Measurements from ENCODE around the gene DNAH10.

Gene DNAH10

DNA sequence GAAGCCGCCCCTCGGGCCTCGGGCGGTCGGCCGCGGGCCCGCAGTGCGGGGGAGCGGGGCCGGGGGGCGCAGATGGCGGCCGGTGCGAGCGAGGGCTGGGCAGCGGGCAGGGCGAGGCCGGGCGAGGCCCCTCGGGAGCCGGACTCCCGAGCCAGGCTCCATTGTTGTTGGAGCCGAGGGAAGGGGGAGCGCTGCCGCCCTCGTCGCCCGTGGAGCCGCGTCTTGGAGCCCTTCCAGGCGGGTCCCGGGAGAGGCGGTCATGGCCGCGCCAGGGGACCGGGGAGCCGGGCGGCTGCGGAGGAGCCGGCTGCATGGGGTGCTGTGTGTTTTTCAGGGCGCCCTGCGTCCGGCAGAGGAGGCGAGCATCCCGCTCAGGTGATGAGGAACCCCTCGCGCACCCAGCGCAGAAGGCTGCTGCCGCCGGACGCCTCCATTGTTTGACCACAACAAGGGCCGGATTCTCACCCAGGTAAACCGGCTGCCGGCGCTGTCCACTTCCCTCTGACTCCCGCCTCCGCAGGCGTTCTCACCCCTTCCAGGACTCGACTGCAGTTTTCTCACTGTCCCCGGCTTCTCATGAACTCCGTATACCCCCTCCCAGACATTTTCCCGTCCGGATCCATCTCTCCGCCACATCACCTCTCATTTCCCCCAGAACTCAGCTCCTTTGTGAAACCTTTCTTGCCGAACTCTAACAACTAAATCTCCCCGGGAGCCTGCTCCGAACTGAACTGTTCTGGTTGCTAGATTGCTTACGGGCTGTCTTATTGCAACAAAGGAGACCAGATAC is 211.6 kb downstream of the DNAH10 start:
- TF ChIP-seq NFIC (IDR thresholded peaks at IDR 0.05), result peak; percentile 19; the same call in 1 of the 2 replicates
- TF ChIP-seq FOXM1 (IDR thresholded peaks at IDR 0.05; ENCODE audit: borderline replicate concordance, low read depth), result no peak
- no peak for TF ChIP-seq TCF12 (IDR thresholded peaks at IDR 0.05; ENCODE audit: low read depth)
- TF ChIP-seq, protein P1, sequence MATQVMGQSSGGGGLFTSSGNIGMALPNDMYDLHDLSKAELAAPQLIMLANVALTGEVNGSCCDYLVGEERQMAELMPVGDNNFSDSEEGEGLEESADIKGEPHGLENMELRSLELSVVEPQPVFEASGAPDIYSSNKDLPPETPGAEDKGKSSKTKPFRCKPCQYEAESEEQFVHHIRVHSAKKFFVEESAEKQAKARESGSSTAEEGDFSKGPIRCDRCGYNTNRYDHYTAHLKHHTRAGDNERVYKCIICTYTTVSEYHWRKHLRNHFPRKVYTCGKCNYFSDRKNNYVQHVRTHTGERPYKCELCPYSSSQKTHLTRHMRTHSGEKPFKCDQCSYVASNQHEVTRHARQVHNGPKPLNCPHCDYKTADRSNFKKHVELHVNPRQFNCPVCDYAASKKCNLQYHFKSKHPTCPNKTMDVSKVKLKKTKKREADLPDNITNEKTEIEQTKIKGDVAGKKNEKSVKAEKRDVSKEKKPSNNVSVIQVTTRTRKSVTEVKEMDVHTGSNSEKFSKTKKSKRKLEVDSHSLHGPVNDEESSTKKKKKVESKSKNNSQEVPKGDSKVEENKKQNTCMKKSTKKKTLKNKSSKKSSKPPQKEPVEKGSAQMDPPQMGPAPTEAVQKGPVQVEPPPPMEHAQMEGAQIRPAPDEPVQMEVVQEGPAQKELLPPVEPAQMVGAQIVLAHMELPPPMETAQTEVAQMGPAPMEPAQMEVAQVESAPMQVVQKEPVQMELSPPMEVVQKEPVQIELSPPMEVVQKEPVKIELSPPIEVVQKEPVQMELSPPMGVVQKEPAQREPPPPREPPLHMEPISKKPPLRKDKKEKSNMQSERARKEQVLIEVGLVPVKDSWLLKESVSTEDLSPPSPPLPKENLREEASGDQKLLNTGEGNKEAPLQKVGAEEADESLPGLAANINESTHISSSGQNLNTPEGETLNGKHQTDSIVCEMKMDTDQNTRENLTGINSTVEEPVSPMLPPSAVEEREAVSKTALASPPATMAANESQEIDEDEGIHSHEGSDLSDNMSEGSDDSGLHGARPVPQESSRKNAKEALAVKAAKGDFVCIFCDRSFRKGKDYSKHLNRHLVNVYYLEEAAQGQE (IDR thresholded peaks at IDR 0.05; ENCODE audit: low read depth), result peak; percentile 52
- TF ChIP-seq ZBTB7A (IDR thresholded peaks at IDR 0.05; ENCODE audit: low read depth), result peak; percentile 21; the same call in 1 of the 2 replicates

DNA sequence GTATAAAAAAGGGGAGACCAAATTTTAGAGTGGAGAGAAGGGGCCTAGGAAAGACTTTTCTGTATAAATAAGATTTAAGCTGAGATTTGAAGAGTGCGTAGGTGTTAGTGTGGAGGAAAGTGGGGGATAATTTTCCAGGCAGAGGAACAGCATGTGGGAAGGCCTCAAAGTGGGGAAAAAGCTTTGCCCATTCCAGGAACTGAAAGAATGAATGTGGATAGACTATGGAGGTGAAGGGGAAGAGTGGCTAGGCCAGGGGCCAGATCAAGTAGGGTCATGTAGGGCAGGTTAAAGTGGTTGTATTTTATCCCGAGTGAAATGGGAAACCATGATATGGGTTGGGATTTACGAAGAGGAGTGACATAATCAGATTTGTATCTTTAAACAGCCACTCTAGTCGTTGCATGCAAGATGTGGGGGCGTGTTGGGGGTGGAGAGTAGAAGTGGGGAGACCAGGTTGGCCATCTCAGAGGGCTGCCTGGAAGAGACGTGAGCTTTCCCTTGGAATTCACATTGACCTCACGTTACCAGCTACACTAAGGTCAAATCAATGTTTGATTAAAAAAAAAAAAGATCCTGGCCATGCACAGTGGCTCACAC is 214.2 kb downstream of the DNAH10 start:
- no peak for TF ChIP-seq CEBPB (IDR thresholded peaks at IDR 0.05)
- no peak for TF ChIP-seq ZBTB7A (IDR thresholded peaks at IDR 0.05; ENCODE audit: low read depth)

DNA sequence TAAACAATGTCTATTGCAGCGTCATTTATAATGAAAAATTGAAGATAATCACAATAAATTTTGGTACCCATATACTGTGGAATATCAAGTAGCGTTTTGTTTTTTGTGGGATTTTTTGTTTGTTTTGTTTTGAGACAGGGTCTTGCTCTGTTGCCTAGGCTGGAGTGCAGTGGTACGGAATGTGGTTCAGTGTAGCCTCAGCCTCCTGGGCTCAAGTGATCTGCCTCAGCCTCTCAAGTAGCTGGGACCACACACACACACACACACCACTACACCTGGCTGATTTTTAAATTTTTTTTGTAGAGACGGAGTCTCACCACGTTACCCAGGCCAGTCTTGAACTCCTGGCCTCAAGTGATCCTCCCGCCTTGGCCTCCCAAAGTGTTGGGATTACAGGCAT is 217.5 kb downstream of the DNAH10 start:
- TF ChIP-seq YY1 (IDR thresholded peaks at IDR 0.05; ENCODE audit: low read depth), result no peak
- no peak for TF ChIP-seq NFIC (IDR thresholded peaks at IDR 0.05)
- TF ChIP-seq, protein P1 (IDR thresholded peaks at IDR 0.05; ENCODE audit: low read depth), result no peak

DNA sequence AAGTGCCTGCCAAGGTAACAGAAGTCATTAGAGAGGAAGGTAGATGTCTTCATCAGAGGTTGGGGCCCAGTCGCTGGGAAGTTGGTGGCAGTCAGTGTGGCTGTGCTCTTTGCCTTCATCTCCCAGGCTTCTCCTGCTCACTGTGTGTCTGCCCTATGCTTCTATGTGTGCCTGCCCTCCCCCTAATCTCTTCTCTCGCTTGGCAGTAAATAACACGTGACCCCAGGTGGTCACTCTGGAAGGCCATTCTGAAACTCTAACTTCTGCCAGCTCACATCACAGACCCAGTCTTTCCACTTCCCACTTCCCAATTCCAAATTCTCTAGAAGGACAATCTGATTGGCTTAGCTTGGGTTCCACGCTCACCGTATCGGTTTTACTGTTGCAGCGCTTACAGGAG is 220.2 kb downstream of the DNAH10 start:
- no peak for TF ChIP-seq FOXM1 (IDR thresholded peaks at IDR 0.05; ENCODE audit: borderline replicate concordance, low read depth)
- no peak for TF ChIP-seq ZBTB7A (IDR thresholded peaks at IDR 0.05; ENCODE audit: low read depth)
- no peak for TF ChIP-seq YY1 (IDR thresholded peaks at IDR 0.05; ENCODE audit: low read depth)
- no peak for TF ChIP-seq TCF12 (IDR thresholded peaks at IDR 0.05; ENCODE audit: low read depth)
- TF ChIP-seq, protein P1 (IDR thresholded peaks at IDR 0.05; ENCODE audit: low read depth), result no peak
- TF ChIP-seq TAF1 (IDR thresholded peaks at IDR 0.05; ENCODE audit: low read depth), result no peak
- TF ChIP-seq, protein P2, sequence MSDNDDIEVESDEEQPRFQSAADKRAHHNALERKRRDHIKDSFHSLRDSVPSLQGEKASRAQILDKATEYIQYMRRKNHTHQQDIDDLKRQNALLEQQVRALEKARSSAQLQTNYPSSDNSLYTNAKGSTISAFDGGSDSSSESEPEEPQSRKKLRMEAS (IDR thresholded peaks at IDR 0.05), result no peak
- TF ChIP-seq, protein P3, sequence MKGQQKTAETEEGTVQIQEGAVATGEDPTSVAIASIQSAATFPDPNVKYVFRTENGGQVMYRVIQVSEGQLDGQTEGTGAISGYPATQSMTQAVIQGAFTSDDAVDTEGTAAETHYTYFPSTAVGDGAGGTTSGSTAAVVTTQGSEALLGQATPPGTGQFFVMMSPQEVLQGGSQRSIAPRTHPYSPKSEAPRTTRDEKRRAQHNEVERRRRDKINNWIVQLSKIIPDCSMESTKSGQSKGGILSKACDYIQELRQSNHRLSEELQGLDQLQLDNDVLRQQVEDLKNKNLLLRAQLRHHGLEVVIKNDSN (IDR thresholded peaks at IDR 0.05), result no peak
- TF ChIP-seq CEBPB (IDR thresholded peaks at IDR 0.05), result no peak
- no peak for TF ChIP-seq NFIC (IDR thresholded peaks at IDR 0.05)
- no peak for TF ChIP-seq RAD21 (IDR thresholded peaks at IDR 0.05; ENCODE audit: low read depth)
- TF ChIP-seq EP300 (IDR thresholded peaks at IDR 0.05; ENCODE audit: borderline replicate concordance), result no peak
- no peak for TF ChIP-seq CREB1 (IDR thresholded peaks at IDR 0.05; ENCODE audit: low read depth)
- TF ChIP-seq EGR1 (IDR thresholded peaks at IDR 0.05), result no peak
- no peak for TF ChIP-seq TEAD4 (IDR thresholded peaks at IDR 0.05)

DNA sequence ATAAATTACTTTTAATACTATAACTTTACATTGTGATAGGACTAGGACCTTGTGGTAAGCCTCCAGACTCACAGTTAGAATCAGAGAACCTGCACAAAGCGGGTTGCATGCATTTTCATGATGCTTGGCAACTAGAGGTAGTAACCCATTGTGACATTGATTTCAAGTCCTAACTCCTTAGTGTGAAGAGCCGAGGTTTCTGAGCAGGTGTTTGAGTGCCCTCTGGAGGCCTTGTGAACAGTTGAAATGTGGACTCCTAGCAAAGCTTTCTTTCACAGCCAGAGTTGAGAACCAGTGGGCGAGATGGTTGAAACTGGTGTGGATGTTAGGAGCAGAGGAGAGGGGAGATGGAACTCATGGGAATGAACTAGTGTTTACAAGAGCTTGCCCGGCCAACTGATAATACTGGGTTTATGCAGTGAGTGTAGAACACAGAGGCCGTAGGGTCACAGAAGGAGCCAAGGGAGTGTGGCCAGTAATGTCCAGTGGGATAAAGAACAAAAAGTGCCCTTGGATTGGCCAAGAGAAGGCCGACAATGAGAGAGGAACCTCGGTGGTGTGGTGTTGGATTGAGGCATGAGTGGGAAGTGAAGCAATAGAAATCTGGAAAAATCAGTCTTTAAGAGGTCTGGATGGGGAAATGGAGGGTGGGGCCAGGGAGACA is 221.9 kb downstream of the DNAH10 start:
- TF ChIP-seq RAD21 (IDR thresholded peaks at IDR 0.05; ENCODE audit: low read depth) (peak; percentile 63), FOXM1 (IDR thresholded peaks at IDR 0.05; ENCODE audit: borderline replicate concordance, low read depth) (no peak)

Data from Ishikawa (cell line).